WTC11 (cell line): ENCODE measurements around the gene PCDHB9. TPM values are rescaled to one million over a fixed set of nuclear protein-coding genes. Genes with fewer than 3 reads are reported as not detected.
A peak's percentile ranks its signal among the peaks of the same experiment; 100 is the strongest.
"Not testable (repeated sequence)": the region's sequence is repeated elsewhere in the genome, so short reads cannot be mapped to it uniquely, and the experiment has no call there.

ENCODE experiments used
- ATAC-seq: fragments of 200-7000 bp; cut with Tn5 transposase; 2 replicates; pipeline ENCODE4 v1.10.0; 2021; ENCODE audit warnings: mild to moderate bottlenecking, moderate library complexity
- CTCF ChIA-PET: fragments of 300-600 bp; sonication (Branson Sonifier 250); formaldehyde crosslinking; loops from one replicate; lab custom pipeline; 2021; ENCODE audit warnings: antibody characterized with exemption; lab: Charles Lee
- POLR2A ChIA-PET: fragments of 350-600 bp; sonication (Branson Sonifier 250); formaldehyde crosslinking; loops from one replicate; lab custom pipeline; 2021; ENCODE audit warnings: antibody characterized with exemption; lab: Charles Lee
- DNase-seq: peaks from one replicate; pipeline ENCODE4 v3.0.0; 2021; ENCODE audit warnings: low spot score
- H3K27ac Mint-ChIP-seq: 2 replicates; pipeline ENCODE4 v1.8.0; 2021; ENCODE audit warnings: mixed read lengths
- H3K27me3 Mint-ChIP-seq: 2 replicates; pipeline ENCODE4 v1.8.0; 2021; ENCODE audit warnings: low read depth, mild to moderate bottlenecking, moderate library complexity, mixed read lengths
- H3K36me3 Mint-ChIP-seq: 2 replicates; pipeline ENCODE4 v1.8.0; 2021; ENCODE audit warnings: mixed read lengths
- H3K4me1 Mint-ChIP-seq: 2 replicates; pipeline ENCODE4 v1.8.0; 2022; ENCODE audit warnings: mixed read lengths
- H3K4me3 Mint-ChIP-seq: 2 replicates; pipeline ENCODE4 v1.8.0; 2021; ENCODE audit warnings: mild to moderate bottlenecking, moderate library complexity, mixed read lengths
- H3K9me3 Mint-ChIP-seq: 2 replicates; pipeline ENCODE4 v1.8.0; 2021; ENCODE audit warnings: mixed read lengths
- ATF6 ChIP-seq: sonication (generic); formaldehyde crosslinking; IDR thresholded peaks from 2 replicates; pipeline ENCODE4 v1.8.1; 2023; ENCODE audit warnings: mild to moderate bottlenecking, missing genetic modification reagents
- CBFB ChIP-seq: sonication (generic); formaldehyde crosslinking; IDR thresholded peaks from 2 replicates; pipeline ENCODE4 v1.8.1; 2022; ENCODE audit warnings: mild to moderate bottlenecking, low read depth, missing genetic modification reagents
- CTCF ChIP-seq: fragments of 200-600 bp; IDR thresholded peaks from 2 replicates; pipeline ENCODE4 v1.8.0; 2022; ENCODE audit warnings: antibody characterized with exemption
- EMX1 ChIP-seq: fragments of 250-450 bp; sonication (Bioruptor Pico); IDR thresholded peaks from 2 replicates; pipeline ENCODE4 v1.8.0; 2021; ENCODE audit warnings: mild to moderate bottlenecking
- ESRRA ChIP-seq: sonication (generic); formaldehyde crosslinking; IDR thresholded peaks from 2 replicates; pipeline ENCODE4 v1.8.1; 2022; ENCODE audit warnings: mild to moderate bottlenecking, missing genetic modification reagents, borderline replicate concordance
- FOXK1 ChIP-seq: sonication (generic); formaldehyde crosslinking; IDR thresholded peaks from 2 replicates; pipeline ENCODE4 v1.8.0; 2022; ENCODE audit warnings: mild to moderate bottlenecking, moderate library complexity, missing genetic modification reagents
- GRHL2 ChIP-seq: fragments of 250-450 bp; sonication (Bioruptor Pico); IDR thresholded peaks from 2 replicates; pipeline ENCODE4 v1.8.0; 2022; ENCODE audit warnings: mild to moderate bottlenecking, moderate library complexity; ENCODE audit not compliant: insufficient replicate concordance, severe bottlenecking
- GTF2I ChIP-seq: fragments of 250-450 bp; sonication (Bioruptor Pico); conservative IDR thresholded peaks from 2 replicates; pipeline ENCODE4 v1.4.0; 2021; ENCODE audit warnings: mild to moderate bottlenecking
- HMGXB4 ChIP-seq: sonication (generic); formaldehyde crosslinking; IDR thresholded peaks from 2 replicates; pipeline ENCODE4 v1.8.1; 2023; ENCODE audit warnings: mild to moderate bottlenecking, moderate library complexity, missing genetic modification reagents
- MYBL2 ChIP-seq: sonication (generic); formaldehyde crosslinking; IDR thresholded peaks from 2 replicates; pipeline ENCODE4 v1.8.1; 2023; ENCODE audit warnings: mild to moderate bottlenecking, moderate library complexity, missing genetic modification reagents
- PREB ChIP-seq: sonication (generic); formaldehyde crosslinking; IDR thresholded peaks from 2 replicates; pipeline ENCODE4 v1.8.1; 2022; ENCODE audit warnings: mild to moderate bottlenecking, missing genetic modification reagents, moderate library complexity, borderline replicate concordance
- TEAD1 ChIP-seq: sonication (generic); formaldehyde crosslinking; IDR thresholded peaks from 2 replicates; pipeline ENCODE4 v1.8.0; 2022; ENCODE audit warnings: mild to moderate bottlenecking, missing genetic modification reagents
- TEAD4 ChIP-seq: sonication (generic); formaldehyde crosslinking; IDR thresholded peaks from 2 replicates; pipeline ENCODE4 v1.8.0; 2022; ENCODE audit warnings: mild to moderate bottlenecking, missing genetic modification reagents
- ZNF263 ChIP-seq: sonication (generic); formaldehyde crosslinking; IDR thresholded peaks from 2 replicates; pipeline ENCODE4 v1.8.1; 2022; ENCODE audit warnings: low read depth, mild to moderate bottlenecking, moderate library complexity, missing genetic modification reagents
- total RNA-seq: library from RNA; stranded (reverse); gene quantifications from 3 replicates; pipeline ENCODE4 v1.2.3, GENCODE V29; 2021
- TF ChIP-seq, protein P1 (sequence below): sonication (generic); formaldehyde crosslinking; IDR thresholded peaks from 2 replicates; pipeline ENCODE4 v1.8.0; 2022; ENCODE audit warnings: mild to moderate bottlenecking, missing genetic modification reagents

The PCDHB9 gene
- total RNA-seq, 1 experiment from 2014 or later, result 2.3 TPM

GRCh38 chr5:141177577-141178191, 9.3 kb upstream of the PCDHB9 start, which contains the start of gene PCDHB8:
Gene PCDHB8 (plus strand): TSS chr5:141177790. CDS start chr5:141178035, 245 bp downstream.
- POLR2A ChIA-PET, H3K27ac Mint-ChIP-seq: not testable (repeated sequence)

DNA sequence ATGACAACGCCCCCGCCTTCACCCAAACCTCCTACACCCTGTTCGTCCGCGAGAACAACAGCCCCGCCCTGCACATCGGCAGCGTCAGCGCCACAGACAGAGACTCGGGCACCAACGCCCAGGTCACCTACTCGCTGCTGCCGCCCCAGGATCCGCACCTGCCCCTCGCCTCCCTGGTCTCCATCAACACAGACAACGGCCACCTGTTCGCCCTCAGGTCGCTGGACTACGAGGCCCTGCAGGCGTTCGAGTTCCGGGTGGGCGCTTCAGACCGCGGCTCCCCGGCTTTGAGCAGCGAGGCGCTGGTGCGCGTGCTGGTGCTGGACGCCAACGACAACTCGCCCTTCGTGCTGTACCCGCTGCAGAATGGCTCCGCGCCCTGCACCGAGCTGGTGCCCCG, 7.6 kb upstream of the PCDHB9 start:
- H3K27me3 Mint-ChIP-seq, H3K27ac Mint-ChIP-seq, POLR2A ChIA-PET, CTCF ChIA-PET, DNase-seq, ATAC-seq, H3K4me3 Mint-ChIP-seq: not testable (repeated sequence)
- peaks cover 13% of the 10 kb centered on the region for H3K4me1 Mint-ChIP-seq
- peaks cover 12% of the 10 kb centered on the region for H3K9me3 Mint-ChIP-seq
- peaks cover 16% of the 10 kb centered on the region for H3K36me3 Mint-ChIP-seq

More at GRCh38 chr5:141177577-141178191, 9.3 kb upstream of the PCDHB9 start, which contains the start of gene PCDHB8:
- not testable (repeated sequence) for H3K27me3 Mint-ChIP-seq
- CTCF ChIA-PET, result interaction anchor here (1.0 to 2.5 kb wide), 16 partner anchors 9 to 337 kb away, joined by 3 to 16 read pairs (median 8); partner anchors contain the start of genes PCDHB10, PCDHB11, PCDHB13 and PCDHB14
- H3K36me3 Mint-ChIP-seq, result peaks cover 18% of the 10 kb centered on the region; the same call in 1 of the 2 replicates
- H3K9me3 Mint-ChIP-seq, result peaks cover 17% of the 10 kb centered on the region
- TF ChIP-seq CTCF, result peak; percentile 26; the same call in 1 of the 2 replicates
- TF ChIP-seq, all 79 proteins: peak for 1; not testable (repeated sequence) for 78
- H3K4me1 Mint-ChIP-seq, H3K4me3 Mint-ChIP-seq, DNase-seq: not testable (repeated sequence)
- ATAC-seq, result peak; percentile 82

DNA sequence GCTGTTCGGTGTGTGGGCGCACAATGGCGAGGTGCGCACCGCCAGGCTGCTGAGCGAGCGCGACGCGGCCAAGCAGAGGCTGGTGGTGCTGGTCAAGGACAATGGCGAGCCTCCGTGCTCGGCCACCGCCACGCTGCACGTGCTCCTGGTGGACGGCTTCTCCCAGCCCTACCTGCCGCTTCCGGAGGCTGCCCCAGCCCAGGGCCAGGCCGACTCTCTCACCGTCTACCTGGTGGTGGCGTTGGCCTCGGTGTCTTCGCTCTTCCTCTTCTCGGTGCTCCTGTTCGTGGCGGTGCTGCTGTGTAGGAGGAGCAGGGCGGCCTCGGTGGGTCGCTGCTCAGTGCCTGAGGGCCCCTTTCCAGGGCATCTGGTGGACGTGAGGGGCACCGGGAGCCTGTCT, 7.1 kb upstream of the PCDHB9 start:
- H3K9me3 Mint-ChIP-seq, result peaks cover 15% of the 10 kb centered on the region
- ATAC-seq, CTCF ChIA-PET: not testable (repeated sequence)

GRCh38 chr5:141180313-141180712, 6.6 kb upstream of the PCDHB9 start:
- ChIA-PET CTCF (interaction anchor here (0.8 to 3.0 kb wide), 2 partner anchors 12 to 24 kb away, joined by 6 to 41 read pairs; partner anchors contain the start of gene PCDHB10), POLR2A (no interaction called here)
- Mint-ChIP-seq H3K4me1 (peaks cover 13% of the 10 kb centered on the region), H3K36me3 (peaks cover 19% of the 10 kb centered on the region), H3K27me3 (no peaks in the 10 kb centered on the region; the same call in 1 of the 2 replicates), H3K4me3 (no peak overlapping the region), H3K9me3 (peaks cover 15% of the 10 kb centered on the region), H3K27ac (no peak overlapping the region)
- ATAC-seq (no peak), DNase-seq (no peak)
- TF ChIP-seq PREB (CRISPR knock-in tag) (no peak), GRHL2 (CRISPR knock-in tag) (no peak), ESRRA (CRISPR knock-in tag) (no peak), ATF6 (CRISPR knock-in tag) (no peak), EMX1 (CRISPR knock-in tag) (no peak), CBFB (no peak), GTF2I (CRISPR knock-in tag) (no peak), TEAD4 (CRISPR knock-in tag) (no peak), MYBL2 (CRISPR knock-in tag) (no peak), ZNF263 (no peak), TEAD1 (no peak), FOXK1 (CRISPR knock-in tag) (no peak)
- TF ChIP-seq, protein P1, sequence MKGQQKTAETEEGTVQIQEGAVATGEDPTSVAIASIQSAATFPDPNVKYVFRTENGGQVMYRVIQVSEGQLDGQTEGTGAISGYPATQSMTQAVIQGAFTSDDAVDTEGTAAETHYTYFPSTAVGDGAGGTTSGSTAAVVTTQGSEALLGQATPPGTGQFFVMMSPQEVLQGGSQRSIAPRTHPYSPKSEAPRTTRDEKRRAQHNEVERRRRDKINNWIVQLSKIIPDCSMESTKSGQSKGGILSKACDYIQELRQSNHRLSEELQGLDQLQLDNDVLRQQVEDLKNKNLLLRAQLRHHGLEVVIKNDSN (CRISPR knock-in tag), result no peak

More for the DNA sequence above, 7.1 kb upstream of the PCDHB9 start:
- Mint-ChIP-seq H3K4me1 (peaks cover 13% of the 10 kb centered on the region), H3K36me3 (peaks cover 19% of the 10 kb centered on the region)
- H3K4me3 Mint-ChIP-seq, H3K27ac Mint-ChIP-seq, POLR2A ChIA-PET, H3K27me3 Mint-ChIP-seq, DNase-seq: not testable (repeated sequence)
- TF ChIP-seq HMGXB4, result peak; percentile 29; the same call in 1 of the 2 replicates
